Kidney tubule cell (primary cell): Measurements from ENCODE around the gene ART5.

Experiments
- DNase-seq: peaks from one replicate; pipeline ENCODE4 v3.0.0-alpha.2; 2018; ENCODE audit warnings: low spot score

ART5 gene

GRCh38 chr11:3641701-3642070, at the start of gene ART5:
TSS of gene ART5 (minus strand) at chr11:3641992. CDS start at chr11:3641862, 130 bp downstream.
- no peak for DNase-seq

- DNase-seq = peak; percentile 60
Measured at GRCh38 chr11:3686751-3687150, 45.0 kb upstream of the ART5 start.

- no peak for DNase-seq
Measured at GRCh38 chr11:3685923-3686322, 44.1 kb upstream of the ART5 start.

GRCh38 chr11:3684819-3685172, 43.0 kb upstream of the ART5 start:
- no peak for DNase-seq

GRCh38 chr11:3684129-3684818, 42.5 kb upstream of the ART5 start:
- no peak for DNase-seq

- no peak for DNase-seq
Measured at GRCh38 chr11:3683039-3683438, 41.2 kb upstream of the ART5 start.

GRCh38 chr11:3679077-3679476, 37.3 kb upstream of the ART5 start:
- DNase-seq = no peak

- no peak for DNase-seq
Measured at GRCh38 chr11:3675971-3676370, 34.2 kb upstream of the ART5 start.

- peak; percentile 96 for DNase-seq
Measured at GRCh38 chr11:3674189-3674588, 32.4 kb upstream of the ART5 start.

- no peak for DNase-seq
Measured at GRCh38 chr11:3671334-3672254, 29.8 kb upstream of the ART5 start, which contains the start of gene CHRNA10. TSS of gene CHRNA10 (minus strand) at chr11:3671384. CDS start at chr11:3671312, 72 bp downstream.

- no peak for DNase-seq
Measured at GRCh38 chr11:3669742-3670183, 28.0 kb upstream of the ART5 start.

- DNase-seq = no peak
Measured at GRCh38 chr11:3669128-3669527, 27.3 kb upstream of the ART5 start.

- DNase-seq = no peak
Measured at GRCh38 chr11:3667149-3668035, 25.6 kb upstream of the ART5 start.

GRCh38 chr11:3666023-3666530, 24.3 kb upstream of the ART5 start:
- no peak for DNase-seq

GRCh38 chr11:3665336-3666022, 23.7 kb upstream of the ART5 start:
- DNase-seq = no peak

GRCh38 chr11:3664032-3664630, 22.3 kb upstream of the ART5 start:
- no peak for DNase-seq

GRCh38 chr11:3662856-3663255, 21.1 kb upstream of the ART5 start:
- DNase-seq = no peak

- DNase-seq = no peak
Measured at GRCh38 chr11:3660960-3661359, 19.2 kb upstream of the ART5 start.

- no peak for DNase-seq
Measured at GRCh38 chr11:3659595-3660515, 18.1 kb upstream of the ART5 start.

- DNase-seq = no peak
Measured at GRCh38 chr11:3658252-3658651, 16.5 kb upstream of the ART5 start.
